IMR-90 (cell line): Measurements from ENCODE around the gene C5AR1. TPM values are rescaled to one million over a fixed set of nuclear protein-coding genes. Genes with fewer than 3 reads are reported as not detected.

Source experiments
- ATAC-seq: fragments of 200-7000 bp; cut with Tn5 transposase; 2 replicates; pipeline ENCODE4 v1.9.1; 2020; ENCODE audit warnings: low read depth, mild to moderate bottlenecking, moderate library complexity
- BruUV-seq: library from RNA; stranded (reverse); fragments of 400-500 nt; replicated peaks from 2 replicates; lab custom pipeline; 2021; lab: Mats Ljungman, UMichigan
- CTCF ChIA-PET: fragments of 300-600 bp; formaldehyde crosslinking; extraction: SDS; loops from one replicate; lab custom pipeline; 2021; ENCODE audit warnings: antibody characterized with exemption; lab: Yijun Ruan, JAX
- POLR2A ChIA-PET: fragments of 300-600 bp; sonication (Branson Sonifier 250); formaldehyde crosslinking; loops from one replicate; lab custom pipeline; 2022; ENCODE audit warnings: antibody characterized with exemption; ENCODE audit not compliant: unreplicated experiment; lab: Charles Lee
- DNase-seq: peaks from one replicate; pipeline ENCODE4 v3.0.0; 2013
- H2AFZ ChIP-seq: replicated peaks from 2 replicates; pipeline ENCODE3; 2013; ENCODE audit warnings: low read length, mild to moderate bottlenecking; ENCODE audit not compliant: poor library complexity
- H2AK5ac ChIP-seq: 2 replicates; pipeline ENCODE4 v1.6.1; 2013; ENCODE audit warnings: low read depth, low read length, inconsistent platforms
- H2AK9ac ChIP-seq: replicated peaks from 2 replicates; pipeline ENCODE3; 2013; ENCODE audit warnings: mild to moderate bottlenecking, low read depth, low read length, moderate library complexity; ENCODE audit not compliant: poor library complexity
- H2BK120ac ChIP-seq: 2 replicates; pipeline ENCODE4 v1.6.1; 2013; ENCODE audit warnings: low read depth, low read length, inconsistent platforms
- H2BK15ac ChIP-seq: 3 replicates; pipeline ENCODE4 v1.6.1; 2013; ENCODE audit warnings: low read depth, low read length, inconsistent platforms
- H2BK20ac ChIP-seq: 2 replicates; pipeline ENCODE4 v1.6.1; 2013; ENCODE audit warnings: low read depth, mild to moderate bottlenecking, inconsistent platforms, low read length, moderate library complexity
- H2BK5ac ChIP-seq: 2 replicates; pipeline ENCODE4 v1.6.1; 2013; ENCODE audit warnings: mild to moderate bottlenecking, low read depth, low read length, inconsistent platforms; ENCODE audit not compliant: poor library complexity, severe bottlenecking
- H3K14ac ChIP-seq: replicated peaks from 2 replicates; pipeline ENCODE4 v1.6.1; 2013; ENCODE audit warnings: low read depth, low read length, inconsistent platforms
- H3K18ac ChIP-seq: 2 replicates; pipeline ENCODE4 v1.6.1; 2013; ENCODE audit warnings: low read depth, low read length, control low read depth
- H3K23ac ChIP-seq: 2 replicates; pipeline ENCODE4 v1.6.1; 2013; ENCODE audit warnings: low read depth, low read length, inconsistent platforms
- H3K27ac ChIP-seq: 2 replicates; pipeline ENCODE4 v1.5.1; 2013; ENCODE audit warnings: mild to moderate bottlenecking, control low read depth, low read length; ENCODE audit not compliant: insufficient read depth
- H3K27me3 ChIP-seq: 2 replicates; pipeline ENCODE4 v1.6.1; 2013; ENCODE audit warnings: low read length; ENCODE audit not compliant: control insufficient read depth, insufficient read depth
- H3K36me3 ChIP-seq: 2 replicates; pipeline ENCODE4 v1.6.1; 2013; ENCODE audit warnings: low read length, mixed read lengths; ENCODE audit not compliant: control insufficient read depth, insufficient read depth
- H3K4ac ChIP-seq: 2 replicates; pipeline ENCODE4 v1.6.1; 2013; ENCODE audit warnings: low read depth, low read length, inconsistent platforms
- H3K4me1 ChIP-seq: 2 replicates; pipeline ENCODE4 v1.6.1; 2013; ENCODE audit warnings: low read length, mixed read lengths; ENCODE audit not compliant: control insufficient read depth, insufficient read depth
- H3K4me2 ChIP-seq: 2 replicates; pipeline ENCODE4 v1.6.1; 2013; ENCODE audit warnings: low read depth, mild to moderate bottlenecking, control low read depth, low read length, moderate library complexity
- H3K4me3 ChIP-seq: 2 replicates; pipeline ENCODE4 v1.5.1; 2013; ENCODE audit warnings: low read depth, mild to moderate bottlenecking, control low read depth, low read length, moderate library complexity; ENCODE audit not compliant: insufficient read depth
- H3K56ac ChIP-seq: 2 replicates; pipeline ENCODE4 v1.6.1; 2013; ENCODE audit warnings: low read length, inconsistent platforms; ENCODE audit not compliant: insufficient read depth; ENCODE audit errors: extremely low read depth
- H3K79me1 ChIP-seq, 2 experiments: 2 replicates each; pipeline ENCODE4 v1.6.1; 2013; ENCODE audit warnings: low read length in 2 of 2, inconsistent platforms in 1 of 2, low read depth in 1 of 2
- H3K9ac ChIP-seq: 2 replicates; pipeline ENCODE4 v1.6.1; 2013; ENCODE audit warnings: low read depth, low read length, control low read depth
- H3K9me1 ChIP-seq: 2 replicates; pipeline ENCODE4 v1.6.1; 2013; ENCODE audit warnings: low read length, inconsistent platforms; ENCODE audit not compliant: insufficient read depth
- H3K9me3 ChIP-seq: 2 replicates; pipeline ENCODE4 v1.6.1; 2013; ENCODE audit warnings: low read length; ENCODE audit not compliant: control insufficient read depth, insufficient read depth
- H4K20me1 ChIP-seq: 2 replicates; pipeline ENCODE4 v1.6.1; 2013; ENCODE audit warnings: low read length, inconsistent platforms; ENCODE audit not compliant: insufficient read depth
- H4K5ac ChIP-seq: 2 replicates; pipeline ENCODE4 v1.6.1; 2013; ENCODE audit warnings: mild to moderate bottlenecking, low read depth, low read length, control low read depth
- H4K8ac ChIP-seq, 2 experiments: 2 replicates each; pipeline ENCODE4 v1.6.1; 2013; ENCODE audit warnings: low read depth in 2 of 2, low read length in 2 of 2, control low read depth in 1 of 2, inconsistent platforms in 1 of 2
- H4K91ac ChIP-seq: 2 replicates; pipeline ENCODE4 v1.6.1; 2013; ENCODE audit warnings: low read depth, low read length, inconsistent platforms; ENCODE audit not compliant: insufficient read depth
- CTCF ChIP-seq: conservative IDR thresholded peaks from 2 replicates; pipeline ENCODE4 v1.5.1; 2012; ENCODE audit warnings: mild to moderate bottlenecking, low read depth, low read length, improper control_type of control experiment
- RAD21 ChIP-seq: IDR thresholded peaks from 2 replicates; pipeline ENCODE4 v1.6.1; 2012; ENCODE audit warnings: low read length, improper control_type of control experiment
- USF2 ChIP-seq: fragments of 150-350 bp; IDR thresholded peaks from 2 replicates; pipeline ENCODE4 v1.6.1; 2017; ENCODE audit warnings: mild to moderate bottlenecking, antibody characterized with exemption, low read length, low read depth
- WGBS, 2 experiments: methylation state at CpG; one replicate each; pipeline versions ENCODE4 v1.1.5 to v1.1.7; 2013; ENCODE audit warnings: missing lambda C conversion rate in 2 of 2; ENCODE audit not compliant: insufficient read length in 1 of 2; ENCODE audit errors: extremely low coverage in 2 of 2; 5-methylcytosine and 5-hydroxymethylcytosine counted together
- dilution Hi-C: fragments of 300-500 bp; cut with HindIII; formaldehyde crosslinking; loops from one replicate; pipeline ENCODE4 v1.14.3; 2018; ENCODE audit warnings: low sequenced_read_pairs; ENCODE audit not compliant: unreplicated experiment
- in situ Hi-C: fragments of 300-500 bp; cut with MboI; formaldehyde crosslinking; loops from 3 replicates; pipeline ENCODE4 v1.14.3; 2019; ENCODE audit warnings: low sequenced_read_pairs, inconsistent platforms, mixed read lengths
- intact Hi-C: fragments of 100-400 bp; cut with micrococcal nuclease; formaldehyde crosslinking; loops from 2 replicates; pipeline ENCODE4 v1.10.0; 2022
- polyA plus RNA-seq, 3 experiments: library from polyadenylated mRNA; depleted of rRNA; stranded (reverse); fragments of >200 nt; gene quantifications; 2 replicates each; pipeline ENCODE4 v1.2.3, GENCODE V29; 2012; ENCODE audit warnings: low replicate concordance in 1 of 3
- total RNA-seq: library from RNA; depleted of rRNA; stranded (reverse); fragments of >200 nt; gene quantifications from 2 replicates; pipeline ENCODE4 v1.2.3, GENCODE V29; 2012

Gene C5AR1
- total and polyA plus RNA-seq, 2 of the 4 experiments (the other 2 are of a cell fraction), result under 0.01 to 1.0 TPM

- in situ Hi-C loops, result loop anchor here (25.0 kb wide), 1 partner anchor 432 kb away; the partner anchor contains the start of gene EHD2
- Histone ChIP-seq H3K18ac (no peak overlapping the region), H3K9me3 (no peaks in the 10 kb centered on the region), H2AFZ (no peak overlapping the region), H2BK120ac (no peak overlapping the region), H3K4ac (no peak overlapping the region), H3K4me2 (no peak overlapping the region), H4K5ac (no peak overlapping the region), H2BK5ac (no peak overlapping the region), H2BK20ac (no peak overlapping the region), H3K4me1 (peaks cover 10% of the 10 kb centered on the region), H3K9ac (no peak overlapping the region), H3K14ac (no peak overlapping the region), H3K56ac (no peak overlapping the region), H2AK5ac (no peak overlapping the region), H4K91ac (no peak overlapping the region), H2BK15ac (no peak overlapping the region; the same call in 2 of the 3 replicates), H3K23ac (no peak overlapping the region), H3K27ac (no peak overlapping the region), H4K8ac (no peak overlapping the region), H4K20me1 (peaks cover 9% of the 10 kb centered on the region; the same call in 1 of the 2 replicates), H3K9me1 (peaks cover 11% of the 10 kb centered on the region), H2AK9ac (peak overlapping the region; percentile 55), H3K79me1 (peaks cover 6 to 28% of the 10 kb centered on the region in 2 experiments; a peak in 3 of 4 replicates), H3K36me3 (peaks cover 7% of the 10 kb centered on the region; the same call in 1 of the 2 replicates), H3K27me3 (no peaks in the 10 kb centered on the region), H3K4me3 (no peak overlapping the region)
- CTCF ChIA-PET, result no interaction called here
- no peak for ATAC-seq
- dilution Hi-C loops, result no loop called here
- intact Hi-C loops, result no loop called here
- TF ChIP-seq CTCF (peak; percentile 26; the same call in 1 of the 2 replicates), RAD21 (no peak), USF2 (no peak)
- POLR2A ChIA-PET, result no interaction called here
- WGBS, 2 experiments, result 80% methylated on average over 4 of the region's 13 CpGs; no CpG with 5 or more reads in 1 of the 2 experiments
- no peak for DNase-seq
- no TSS peak for BruUV-seq
Measured at GRCh38 chr19:47280183-47280797, 29.4 kb upstream of the C5AR1 start.
